Hepatocyte (in vitro differentiated cells): ENCODE measurements around the gene HS3ST4.

ENCODE experiments used
- CTCF ChIP-seq: fragments of 200-600 bp; sonication (generic); IDR thresholded peaks from 2 replicates; pipeline ENCODE4 v1.5.1; 2016; ENCODE audit warnings: antibody characterized with exemption, mild to moderate bottlenecking; ENCODE audit not compliant: poor library complexity
- EZH2 ChIP-seq: fragments of 200-600 bp; sonication (generic); IDR thresholded peaks from 2 replicates; pipeline ENCODE4 v1.6.1; 2016; ENCODE audit warnings: antibody characterized with exemption, mild to moderate bottlenecking, borderline replicate concordance
- EZH2phosphoT487 ChIP-seq: fragments of 200-600 bp; sonication (generic); IDR thresholded peaks from one replicate; pipeline ENCODE4 v1.6.1; 2018; ENCODE audit warnings: antibody characterized with exemption, mild to moderate bottlenecking, low read depth, moderate library complexity; ENCODE audit not compliant: unreplicated experiment, severe bottlenecking

- TF ChIP-seq CTCF (no peak), EZH2 (no peak), EZH2phosphoT487 (no peak)
Observed at GRCh38 chr16:26031286-26031685, 339.5 kb downstream of the HS3ST4 start.
